Measurements from ENCODE around the gene LRRC52.

DNA sequence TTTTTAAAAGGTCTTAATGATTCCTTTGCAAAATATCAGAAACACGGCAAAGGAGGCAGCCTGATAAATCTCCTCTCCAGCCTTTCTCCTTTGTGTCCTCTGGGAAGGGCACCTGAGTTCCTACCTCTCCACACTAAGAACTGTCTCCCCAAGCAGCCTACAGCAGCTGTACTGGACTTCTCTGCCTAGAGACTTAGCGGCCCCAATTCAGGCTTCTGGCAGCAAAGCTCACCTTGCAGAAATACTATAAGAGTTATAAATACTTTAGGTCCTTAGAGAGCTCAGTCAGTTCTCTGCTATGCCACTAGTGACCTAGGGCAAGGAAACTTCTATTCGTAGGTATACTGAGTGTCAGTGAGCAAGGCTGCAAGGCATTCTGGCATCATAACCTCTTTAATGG lies 33.9 kb downstream of the LRRC52 start:
- TF ChIP-seq POLR2AphosphoS5 (IDR thresholded peaks at IDR 0.05) = no peak
- TF ChIP-seq, protein P1, sequence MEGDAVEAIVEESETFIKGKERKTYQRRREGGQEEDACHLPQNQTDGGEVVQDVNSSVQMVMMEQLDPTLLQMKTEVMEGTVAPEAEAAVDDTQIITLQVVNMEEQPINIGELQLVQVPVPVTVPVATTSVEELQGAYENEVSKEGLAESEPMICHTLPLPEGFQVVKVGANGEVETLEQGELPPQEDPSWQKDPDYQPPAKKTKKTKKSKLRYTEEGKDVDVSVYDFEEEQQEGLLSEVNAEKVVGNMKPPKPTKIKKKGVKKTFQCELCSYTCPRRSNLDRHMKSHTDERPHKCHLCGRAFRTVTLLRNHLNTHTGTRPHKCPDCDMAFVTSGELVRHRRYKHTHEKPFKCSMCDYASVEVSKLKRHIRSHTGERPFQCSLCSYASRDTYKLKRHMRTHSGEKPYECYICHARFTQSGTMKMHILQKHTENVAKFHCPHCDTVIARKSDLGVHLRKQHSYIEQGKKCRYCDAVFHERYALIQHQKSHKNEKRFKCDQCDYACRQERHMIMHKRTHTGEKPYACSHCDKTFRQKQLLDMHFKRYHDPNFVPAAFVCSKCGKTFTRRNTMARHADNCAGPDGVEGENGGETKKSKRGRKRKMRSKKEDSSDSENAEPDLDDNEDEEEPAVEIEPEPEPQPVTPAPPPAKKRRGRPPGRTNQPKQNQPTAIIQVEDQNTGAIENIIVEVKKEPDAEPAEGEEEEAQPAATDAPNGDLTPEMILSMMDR (IDR thresholded peaks at IDR 0.05) = no peak
